Measurements from ENCODE around the gene SKIDA1. TPM values are rescaled to one million over a fixed set of nuclear protein-coding genes. Genes with fewer than 3 reads are reported as not detected.

The SKIDA1 gene
- polyA plus RNA-seq, 6 donors from 2014 or later: not detected

DNA sequence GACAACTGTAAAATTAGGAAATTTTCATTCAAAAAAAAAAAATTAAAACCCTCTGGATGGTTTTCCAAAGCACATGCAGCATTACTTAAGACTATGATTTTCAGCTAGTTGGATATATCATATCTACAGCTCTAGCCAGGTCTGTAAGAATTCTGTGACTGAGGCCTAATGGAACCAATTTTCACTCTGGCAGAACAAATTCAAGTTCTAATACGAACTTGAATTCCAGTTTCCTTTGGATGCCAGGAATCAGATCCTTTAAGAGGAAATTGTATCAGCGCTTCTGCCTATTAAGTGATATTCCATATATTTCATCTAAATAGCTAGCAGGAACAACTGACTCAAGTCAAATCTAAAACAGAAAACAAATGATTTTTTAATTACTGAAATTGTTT, 34.8 kb downstream of the SKIDA1 start:
- Mint-ChIP-seq H3K4me1 (peaks cover 8 to 15% (median 10%) of the 10 kb centered on the region in 3 donors), H3K27me3 (peaks cover 20 to 28% (median 28%) of the 10 kb centered on the region in 3 donors), H3K27ac (no peak overlapping the region), H3K9me3 (no peaks in the 10 kb centered on the region), H3K4me3 (no peak overlapping the region), H3K36me3 (no peaks in the 10 kb centered on the region)
- DNase-seq (no peak), ATAC-seq (ENCODE audit: low read depth in 2 of 2) (no peak)

DNA sequence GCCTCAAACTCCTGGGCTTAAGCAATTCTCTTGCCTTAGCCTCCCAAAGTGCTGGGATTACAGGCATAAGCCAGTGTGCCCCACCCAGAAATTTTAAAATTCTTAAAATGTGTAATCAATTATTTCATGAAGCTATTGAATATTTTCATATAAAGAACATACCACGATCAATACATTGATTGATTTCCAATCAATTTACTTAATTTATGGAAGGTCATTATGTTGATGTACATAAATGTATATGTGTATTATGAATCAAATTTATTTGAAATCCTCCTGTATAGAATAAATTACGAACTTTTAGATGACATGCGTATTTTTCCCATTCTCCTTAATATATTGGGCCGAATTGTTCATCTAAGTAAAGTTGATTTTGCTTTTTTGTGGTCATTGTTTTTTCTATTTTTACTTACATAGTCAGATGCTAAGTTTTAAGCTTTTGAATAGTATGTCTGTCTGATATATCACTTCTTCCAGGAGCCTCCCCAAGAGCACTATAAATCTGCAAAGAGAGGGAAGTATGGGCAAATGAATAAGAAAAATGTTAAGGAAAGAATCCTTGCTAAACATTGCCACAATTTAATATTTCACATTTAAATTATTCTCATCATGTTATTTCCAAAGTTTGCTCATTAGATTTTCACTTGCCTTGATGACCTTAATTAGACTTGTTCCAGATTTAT, 35.3 kb downstream of the SKIDA1 start:
- no peak overlapping the region for H3K4me3 Mint-ChIP-seq
- H3K27ac Mint-ChIP-seq: no peak overlapping the region
- H3K4me1 Mint-ChIP-seq: peaks cover 6 to 10% (median 8%) of the 10 kb centered on the region in 3 donors
- ATAC-seq (ENCODE audit: low read depth in 2 of 2) (no peak), DNase-seq (no peak)
- H3K27me3 Mint-ChIP-seq: peaks cover 15 to 28% (median 24%) of the 10 kb centered on the region in 3 donors
- no peaks in the 10 kb centered on the region for H3K9me3 Mint-ChIP-seq
- H3K36me3 Mint-ChIP-seq: no peaks in the 10 kb centered on the region

DNA sequence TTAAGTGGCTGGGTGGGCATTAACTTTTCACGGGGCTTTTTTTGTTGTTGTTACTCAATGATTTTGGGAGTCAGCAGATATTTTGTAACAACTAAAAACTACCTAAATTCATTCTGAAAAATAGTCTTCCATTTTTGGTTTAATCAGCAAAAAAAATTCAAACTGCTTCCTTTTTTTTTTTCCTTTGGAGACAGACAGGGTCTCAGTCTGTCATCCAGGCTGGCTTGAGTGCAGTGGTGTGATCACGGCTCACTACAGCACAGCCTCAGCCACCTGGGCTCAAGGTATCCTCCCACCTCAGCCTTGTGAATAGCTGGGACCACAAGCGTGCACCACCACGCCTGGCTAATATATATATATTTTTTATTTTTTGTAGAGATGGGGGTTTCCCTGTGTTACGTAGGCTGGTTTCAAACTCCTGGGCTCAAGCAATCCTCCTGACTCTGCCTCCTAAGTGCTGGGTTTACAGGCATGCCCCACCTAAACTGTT, 36.5 kb downstream of the SKIDA1 start:
- Mint-ChIP-seq H3K27me3 (peaks cover 14 to 24% (median 18%) of the 10 kb centered on the region in 3 donors), H3K4me3 (no peak overlapping the region), H3K36me3 (no peaks in the 10 kb centered on the region)

DNA sequence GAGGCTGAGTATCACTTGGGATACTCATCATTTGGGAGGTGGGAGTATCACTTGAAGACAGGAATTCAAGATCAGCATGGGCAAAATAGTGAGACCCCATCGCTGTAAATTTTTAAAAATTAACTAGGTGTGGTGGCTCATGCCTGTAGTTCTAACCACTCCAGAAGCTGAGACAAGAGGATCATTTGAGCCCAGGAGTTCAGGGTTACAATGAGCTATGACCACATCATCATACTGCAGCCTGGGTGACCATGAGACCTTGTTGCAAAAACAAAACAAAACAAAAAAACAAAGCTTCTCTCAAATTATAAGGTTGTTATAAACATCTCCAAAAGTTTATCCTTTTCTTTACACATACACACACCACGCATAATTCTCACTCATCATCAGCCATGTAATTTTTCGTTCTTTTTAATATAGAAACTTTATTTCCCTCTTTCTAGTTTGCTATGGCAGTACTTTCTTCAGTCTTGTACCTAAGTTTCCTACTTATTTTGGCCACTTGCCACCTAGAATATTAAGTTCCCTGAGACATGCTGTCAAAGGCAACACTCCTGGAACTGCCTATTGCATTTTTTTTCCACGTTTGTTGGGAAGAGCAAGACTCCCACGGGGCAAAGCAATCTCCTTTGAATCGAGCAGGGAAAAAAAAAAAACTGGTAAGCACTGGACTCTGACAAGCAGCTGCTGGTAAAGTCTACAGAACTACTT, 37.1 kb downstream of the SKIDA1 start:
- Mint-ChIP-seq H3K9me3 (no peaks in the 10 kb centered on the region), H3K36me3 (no peaks in the 10 kb centered on the region), H3K4me1 (no peaks in the 10 kb centered on the region), H3K27me3 (peaks cover 12 to 18% (median 12%) of the 10 kb centered on the region in 3 donors), H3K4me3 (no peak overlapping the region), H3K27ac (no peak overlapping the region)
- ATAC-seq (ENCODE audit: low read depth in 2 of 2): no peak
- DNase-seq: no peak

More for the DNA sequence above, 36.5 kb downstream of the SKIDA1 start:
- no peak overlapping the region for H3K27ac Mint-ChIP-seq
- H3K9me3 Mint-ChIP-seq: no peaks in the 10 kb centered on the region
- peaks cover under 1 to 5% (median 5%) of the 10 kb centered on the region in 3 donors for H3K4me1 Mint-ChIP-seq
- DNase-seq (no peak), ATAC-seq (ENCODE audit: low read depth in 2 of 2) (no peak)

DNA sequence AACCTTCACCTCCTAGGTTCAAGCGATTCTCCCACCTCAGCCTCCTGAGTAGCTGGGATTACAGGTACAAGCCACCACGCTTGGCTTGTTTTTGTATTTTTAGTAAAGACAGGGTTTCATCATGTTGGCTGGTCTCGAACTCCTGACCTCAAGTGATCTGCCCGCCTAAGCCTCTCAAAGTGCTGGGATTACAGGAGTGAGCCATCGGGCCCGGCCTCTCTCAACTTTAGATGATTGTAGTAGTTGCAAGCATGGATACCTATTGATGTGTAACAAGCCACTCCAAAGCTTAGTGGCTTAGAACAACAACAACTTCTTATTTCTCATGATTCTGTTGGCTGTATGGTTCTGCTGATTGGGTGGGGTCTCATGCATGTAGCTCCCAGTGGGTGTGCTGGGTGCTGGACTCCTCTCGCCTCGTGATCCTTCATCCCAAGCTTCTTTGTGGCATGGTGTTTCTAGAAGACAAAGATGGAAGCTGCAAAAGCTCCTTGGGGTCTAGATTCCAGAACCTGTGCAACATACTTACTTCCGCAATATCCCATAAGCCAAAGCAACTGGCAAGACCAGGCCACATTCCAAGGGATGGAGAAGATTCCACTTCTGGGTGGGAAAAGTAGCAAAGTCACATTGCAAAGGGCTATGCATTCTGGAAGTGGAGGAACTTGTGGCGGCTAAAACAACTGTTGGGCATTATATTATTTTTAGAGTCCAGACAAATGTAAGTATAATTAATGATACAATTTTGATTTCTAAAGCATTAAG, 37.9 kb downstream of the SKIDA1 start:
- peaks cover 7 to 16% (median 11%) of the 10 kb centered on the region in 3 donors for H3K27me3 Mint-ChIP-seq
- no peak overlapping the region for H3K4me3 Mint-ChIP-seq
- no peaks in the 10 kb centered on the region for H3K4me1 Mint-ChIP-seq
- H3K36me3 Mint-ChIP-seq: no peaks in the 10 kb centered on the region
- ATAC-seq (ENCODE audit: low read depth in 2 of 2) (no peak), DNase-seq (no peak)
- no peaks in the 10 kb centered on the region for H3K9me3 Mint-ChIP-seq
- no peak overlapping the region for H3K27ac Mint-ChIP-seq

DNA sequence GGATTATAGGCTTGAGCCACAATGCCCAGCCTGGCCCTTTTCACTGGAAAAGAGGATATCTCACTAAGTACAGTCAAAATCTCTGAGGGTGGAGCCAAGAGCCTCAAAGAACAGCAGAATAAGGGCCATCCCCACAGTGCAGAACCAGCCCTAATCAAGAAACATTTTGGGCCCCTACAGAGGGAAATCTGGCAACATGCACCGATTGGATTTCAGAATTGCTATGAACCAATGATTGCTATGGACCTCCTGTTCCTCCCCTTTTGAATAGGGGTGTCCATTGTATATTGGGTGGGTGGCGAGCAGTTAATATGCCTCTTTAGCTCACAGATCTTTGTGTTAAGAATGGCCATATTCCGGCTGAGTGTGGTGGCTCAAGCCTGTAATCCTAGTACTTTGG, 42.7 kb downstream of the SKIDA1 start:
- Mint-ChIP-seq H3K4me1 (no peaks in the 10 kb centered on the region), H3K27ac (no peak overlapping the region), H3K4me3 (no peak overlapping the region), H3K9me3 (peaks cover 0 to 13% (median 4%) of the 10 kb centered on the region in 7 donors), H3K27me3 (peaks cover 13 to 20% (median 20%) of the 10 kb centered on the region in 3 donors), H3K36me3 (peaks cover 0 to 8% of the 10 kb centered on the region in 2 donors)
- ATAC-seq (ENCODE audit: low read depth in 2 of 2) (no peak), DNase-seq (no peak)

DNA sequence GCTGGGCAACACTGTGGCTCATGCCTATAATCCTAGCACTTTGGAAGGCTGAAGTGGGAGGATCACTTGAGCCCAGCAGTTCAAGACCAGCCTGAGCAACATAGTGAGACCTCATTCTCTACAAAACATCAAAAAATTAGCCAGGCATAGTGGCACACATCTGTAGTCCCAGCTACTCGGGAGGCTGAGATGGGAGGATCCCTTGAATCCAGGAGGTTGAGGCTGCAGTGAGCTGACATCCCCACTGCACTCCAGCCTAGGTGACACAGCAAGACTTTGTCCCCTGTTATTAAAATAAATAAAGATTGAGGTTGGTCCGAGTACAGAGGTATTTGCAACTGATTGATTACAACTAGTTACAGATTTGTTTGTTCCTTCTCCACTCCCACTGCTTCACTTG, 44.1 kb downstream of the SKIDA1 start:
- H3K27ac Mint-ChIP-seq: no peak overlapping the region
- peaks cover 13 to 14% (median 13%) of the 10 kb centered on the region in 3 donors for H3K27me3 Mint-ChIP-seq
- peaks cover 0 to 13% (median 4%) of the 10 kb centered on the region in 7 donors for H3K9me3 Mint-ChIP-seq
- H3K36me3 Mint-ChIP-seq: peaks cover 0 to 8% of the 10 kb centered on the region in 2 donors
- no peak for ATAC-seq (ENCODE audit: low read depth in 2 of 2)
- H3K4me1 Mint-ChIP-seq: no peaks in the 10 kb centered on the region
- no peak for DNase-seq
- H3K4me3 Mint-ChIP-seq: no peak overlapping the region

DNA sequence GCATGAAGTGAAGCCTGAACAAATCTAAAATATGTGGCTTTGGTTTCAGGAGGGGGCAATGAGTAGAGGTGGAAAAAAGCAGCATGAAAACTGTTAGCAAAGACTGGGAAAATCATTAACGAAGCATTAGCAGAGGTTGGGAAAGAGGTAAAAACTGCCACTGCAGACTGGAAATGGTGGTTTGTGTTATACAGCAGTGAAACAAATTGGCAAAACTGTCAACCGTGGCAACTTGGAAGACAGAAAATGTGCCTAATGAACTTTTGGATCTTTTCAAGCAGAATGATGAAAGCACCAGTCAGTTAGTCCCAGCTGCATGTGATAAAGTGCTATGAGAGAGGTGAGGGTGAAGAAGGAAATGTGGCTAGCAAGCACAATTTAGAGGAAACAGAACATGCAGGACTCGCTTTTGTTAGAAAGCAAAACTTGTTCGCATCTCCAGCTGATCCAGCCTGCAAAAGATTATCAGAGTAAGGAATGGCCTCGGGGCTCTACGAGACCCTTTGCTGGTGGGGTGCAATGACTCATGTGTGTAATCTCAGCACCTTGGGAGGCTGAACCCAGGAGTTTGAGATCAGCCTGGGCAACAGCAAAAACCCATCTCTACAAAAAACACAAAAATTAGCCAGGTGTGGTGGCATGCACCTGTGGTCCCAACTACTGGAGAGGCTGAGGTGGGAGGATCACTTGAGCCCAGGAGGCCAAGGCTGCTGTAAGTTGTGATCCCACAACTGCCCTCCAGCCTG, 45.7 kb downstream of the SKIDA1 start:
- Mint-ChIP-seq H3K4me3 (peak overlapping the region in 1 of 8 donors; percentile 5), H3K27ac (no peak overlapping the region), H3K36me3 (peaks cover 0 to 8% of the 10 kb centered on the region in 2 donors), H3K9me3 (peaks cover 0 to 13% (median 4%) of the 10 kb centered on the region in 7 donors), H3K4me1 (no peaks in the 10 kb centered on the region), H3K27me3 (peaks cover 13 to 14% (median 13%) of the 10 kb centered on the region in 3 donors)
- ATAC-seq (ENCODE audit: low read depth in 2 of 2) (no peak), DNase-seq (no peak)

DNA sequence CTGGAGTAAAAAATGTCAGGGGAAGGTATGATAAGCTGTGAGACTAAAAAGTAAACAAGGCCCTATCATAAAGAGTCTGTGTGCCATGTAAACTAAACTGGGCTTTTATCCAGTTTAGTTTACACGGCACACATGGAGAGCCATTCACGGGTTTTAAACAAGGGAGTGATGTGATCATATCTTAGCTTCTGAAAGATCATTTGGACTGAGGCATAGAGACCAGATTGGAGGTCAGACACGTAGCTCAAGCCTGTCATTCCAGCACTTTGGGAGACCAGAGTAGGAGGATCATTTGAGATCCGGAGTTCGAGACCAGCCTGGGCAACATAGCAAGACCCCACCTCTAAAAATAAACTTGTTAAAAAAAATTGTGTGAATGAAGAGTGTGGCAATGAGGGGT, 50.1 kb downstream of the SKIDA1 start:
- H3K9me3 Mint-ChIP-seq: peaks cover 0 to 6% (median 2%) of the 10 kb centered on the region in 7 donors
- peaks cover 0 to 8% of the 10 kb centered on the region in 2 donors for H3K36me3 Mint-ChIP-seq
- ATAC-seq (ENCODE audit: low read depth in 2 of 2) (no peak), DNase-seq (no peak)
- no peak overlapping the region for H3K27ac Mint-ChIP-seq
- peaks cover 8 to 14% (median 13%) of the 10 kb centered on the region in 3 donors for H3K27me3 Mint-ChIP-seq
- no peaks in the 10 kb centered on the region for H3K4me1 Mint-ChIP-seq
- no peak overlapping the region for H3K4me3 Mint-ChIP-seq

DNA sequence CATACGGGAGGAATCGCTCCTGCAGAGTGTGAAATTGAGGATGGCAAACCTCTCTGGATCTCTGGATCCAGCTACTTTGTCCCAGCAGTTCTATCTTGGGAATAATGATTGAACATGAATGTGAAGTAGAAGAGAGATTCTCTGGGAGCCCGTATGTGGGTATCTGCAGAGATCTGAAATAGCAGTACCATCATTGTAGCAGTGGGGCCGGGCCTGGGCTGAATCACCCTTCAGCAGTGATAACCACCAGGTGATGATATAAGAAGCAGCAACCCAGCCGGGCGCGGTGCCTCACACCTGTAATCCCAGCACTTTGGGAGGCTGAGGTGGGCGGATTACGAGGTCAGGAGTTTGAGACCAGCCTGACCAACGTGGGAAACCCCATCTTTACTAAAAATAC, 51.9 kb downstream of the SKIDA1 start:
- Mint-ChIP-seq H3K27me3 (peaks cover 0 to 6% (median 0%) of the 10 kb centered on the region in 3 donors), H3K4me3 (no peak overlapping the region), H3K27ac (no peak overlapping the region), H3K4me1 (no peaks in the 10 kb centered on the region), H3K36me3 (no peaks in the 10 kb centered on the region), H3K9me3 (no peaks in the 10 kb centered on the region)
- DNase-seq: no peak
- no peak for ATAC-seq (ENCODE audit: low read depth in 2 of 2)

DNA sequence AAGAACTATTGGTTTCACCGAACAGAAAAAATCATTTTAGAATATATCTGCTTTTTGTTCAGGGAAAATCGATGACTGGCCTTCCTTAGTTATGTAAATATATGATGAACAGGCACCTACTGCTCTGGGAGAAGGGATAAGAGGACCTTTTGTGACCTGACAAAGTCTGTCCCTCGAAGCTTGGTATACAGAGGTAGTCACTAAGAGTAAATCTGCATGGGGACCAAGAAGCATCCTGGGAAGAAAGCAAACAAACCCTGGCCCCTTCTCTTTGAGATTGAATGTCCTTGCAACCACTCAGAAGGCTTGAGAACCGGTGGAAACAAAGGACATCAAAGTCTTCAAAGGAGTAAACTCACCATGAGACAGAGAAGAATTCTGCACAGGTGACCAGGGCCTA, 52.3 kb downstream of the SKIDA1 start:
- ATAC-seq (ENCODE audit: low read depth in 2 of 2) (no peak), DNase-seq (no peak)
- Mint-ChIP-seq H3K4me1 (no peaks in the 10 kb centered on the region), H3K36me3 (no peaks in the 10 kb centered on the region), H3K4me3 (no peak overlapping the region), H3K27me3 (peaks cover 0 to 6% (median 0%) of the 10 kb centered on the region in 3 donors), H3K27ac (no peak overlapping the region), H3K9me3 (no peaks in the 10 kb centered on the region)

DNA sequence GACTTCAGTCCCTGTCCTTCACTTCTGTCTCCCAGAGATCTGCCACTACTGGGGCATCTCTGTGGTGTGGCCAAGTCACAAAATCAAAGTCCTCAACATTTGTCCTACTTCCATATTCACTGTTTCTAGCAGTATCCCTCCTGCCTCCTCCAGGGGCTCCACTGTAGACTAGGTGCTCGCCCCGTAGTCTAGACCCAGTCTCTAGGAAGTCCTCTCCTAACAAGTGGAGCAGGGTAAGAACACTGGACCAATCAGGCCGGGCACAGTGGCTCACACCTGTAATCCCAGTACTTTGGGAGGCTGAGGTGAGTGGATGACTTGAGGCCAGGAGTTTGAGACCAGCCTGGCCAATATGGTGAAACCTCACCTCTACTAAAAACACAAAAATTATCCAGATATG, 57.4 kb downstream of the SKIDA1 start:
- no peaks in the 10 kb centered on the region for H3K4me1 Mint-ChIP-seq
- peaks cover 8 to 13% (median 8%) of the 10 kb centered on the region in 3 donors for H3K27me3 Mint-ChIP-seq
- H3K9me3 Mint-ChIP-seq: peaks cover 0 to 1% (median 0%) of the 10 kb centered on the region in 7 donors
- no peaks in the 10 kb centered on the region for H3K36me3 Mint-ChIP-seq
- DNase-seq (no peak), ATAC-seq (ENCODE audit: low read depth in 2 of 2) (no peak)
- H3K27ac Mint-ChIP-seq: no peak overlapping the region
- H3K4me3 Mint-ChIP-seq: no peak overlapping the region

DNA sequence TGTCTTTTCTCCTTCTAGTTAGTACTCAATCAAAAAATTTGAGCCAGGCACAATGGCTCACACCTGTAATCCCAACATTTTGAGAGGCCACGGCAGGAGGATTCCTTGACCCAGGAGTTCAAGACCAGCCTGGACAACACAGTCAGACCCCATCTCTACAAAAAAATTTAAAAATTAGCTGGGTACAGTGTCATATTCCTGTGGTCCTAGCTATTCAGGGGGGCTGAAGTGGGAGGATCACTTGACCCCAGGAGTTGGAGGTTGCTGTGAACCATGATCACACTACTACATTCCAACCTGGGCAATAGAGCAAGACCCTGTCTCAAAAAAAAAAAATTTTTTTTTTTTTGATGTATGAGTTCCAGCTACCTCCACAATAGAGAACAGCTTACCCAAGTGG, 57.8 kb downstream of the SKIDA1 start:
- no peak overlapping the region for H3K4me3 Mint-ChIP-seq
- DNase-seq (no peak), ATAC-seq (ENCODE audit: low read depth in 2 of 2) (no peak)
- H3K9me3 Mint-ChIP-seq: peaks cover 0 to 1% (median 0%) of the 10 kb centered on the region in 7 donors
- no peak overlapping the region for H3K27ac Mint-ChIP-seq
- no peaks in the 10 kb centered on the region for H3K36me3 Mint-ChIP-seq
- H3K4me1 Mint-ChIP-seq: no peaks in the 10 kb centered on the region
- peaks cover 8 to 13% (median 8%) of the 10 kb centered on the region in 3 donors for H3K27me3 Mint-ChIP-seq

Measured in naive B cell (primary cell).